ENCODE data around the gene MATCAP1. TPM values are rescaled to one million over a fixed set of nuclear protein-coding genes. Genes with fewer than 3 reads are reported as not detected.

Gene MATCAP1
- total and polyA plus RNA-seq, 2 of the 13 experiments (the other 11 are each of a cell fraction or from before 2014, with no cell fraction given), result 11.2 to 24.5 TPM

DNA sequence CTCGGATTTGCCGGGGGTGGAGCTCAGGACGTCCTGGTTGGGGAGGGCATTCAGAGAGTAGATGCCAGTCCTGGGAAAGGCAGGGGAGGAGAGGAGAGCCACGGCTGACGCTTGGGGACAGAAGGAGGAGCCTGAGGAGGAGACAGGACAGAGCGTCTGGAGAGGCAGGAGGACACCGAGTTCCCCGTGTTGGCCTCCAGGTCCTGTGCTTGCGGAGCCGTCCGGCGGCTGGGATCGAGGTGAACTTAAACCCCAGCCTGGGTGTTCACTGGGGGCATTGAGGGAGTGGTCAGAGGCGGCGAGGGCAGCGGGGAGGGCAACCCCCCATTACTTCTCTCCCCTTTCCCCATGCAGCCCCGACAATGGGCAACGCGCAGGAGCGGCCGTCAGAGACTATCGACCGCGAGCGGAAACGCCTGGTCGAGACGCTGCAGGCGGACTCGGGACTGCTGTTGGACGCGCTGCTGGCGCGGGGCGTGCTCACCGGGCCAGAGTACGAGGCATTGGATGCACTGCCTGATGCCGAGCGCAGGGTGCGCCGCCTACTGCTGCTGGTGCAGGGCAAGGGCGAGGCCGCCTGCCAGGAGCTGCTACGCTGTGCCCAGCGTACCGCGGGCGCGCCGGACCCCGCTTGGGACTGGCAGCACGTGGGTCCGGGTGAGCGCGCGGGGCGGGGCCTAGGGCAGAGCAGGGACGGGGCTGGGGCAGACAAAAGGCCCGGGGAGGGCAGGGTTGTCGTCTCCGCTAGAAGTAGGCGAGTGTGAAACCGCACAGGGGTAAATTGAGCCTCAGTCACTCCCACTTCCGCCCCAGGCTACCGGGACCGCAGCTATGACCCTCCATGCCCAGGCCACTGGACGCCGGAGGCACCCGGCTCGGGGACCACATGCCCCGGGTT, 9.7 kb downstream of the MATCAP1 start (continued):
- TF ChIP-seq ZIK1 (CRISPR knock-in tag; IDR thresholded peaks at IDR 0.05; ENCODE audit: borderline replicate concordance, low read depth) (peak; percentile 97), SALL1 (CRISPR knock-in tag; IDR thresholded peaks at IDR 0.05) (peak; percentile 96), DPF2 (CRISPR knock-in tag; IDR thresholded peaks at IDR 0.05; ENCODE audit: borderline replicate concordance, low read depth) (0 out of 2 replicates have a peak, but pooled peaks have one; percentile 57), RFX3 (CRISPR knock-in tag; IDR thresholded peaks at IDR 0.05) (0 out of 2 replicates have a peak, but pooled peaks have one; percentile 8), ZNF329 (CRISPR knock-in tag; IDR thresholded peaks at IDR 0.05; ENCODE audit: low read depth) (peak; percentile 86; the same call in 1 of the 2 replicates), DNMT3B (CRISPR knock-in tag; conservative IDR thresholded peaks at IDR 0.05) (0 out of 2 replicates have a peak, but pooled peaks have one; percentile 53), TAF15 (IDR thresholded peaks at IDR 0.05; ENCODE audit: low read depth, low read length, poor library complexity, severe bottlenecking) (peak; percentile 92)
- TF ChIP-seq, protein P1, sequence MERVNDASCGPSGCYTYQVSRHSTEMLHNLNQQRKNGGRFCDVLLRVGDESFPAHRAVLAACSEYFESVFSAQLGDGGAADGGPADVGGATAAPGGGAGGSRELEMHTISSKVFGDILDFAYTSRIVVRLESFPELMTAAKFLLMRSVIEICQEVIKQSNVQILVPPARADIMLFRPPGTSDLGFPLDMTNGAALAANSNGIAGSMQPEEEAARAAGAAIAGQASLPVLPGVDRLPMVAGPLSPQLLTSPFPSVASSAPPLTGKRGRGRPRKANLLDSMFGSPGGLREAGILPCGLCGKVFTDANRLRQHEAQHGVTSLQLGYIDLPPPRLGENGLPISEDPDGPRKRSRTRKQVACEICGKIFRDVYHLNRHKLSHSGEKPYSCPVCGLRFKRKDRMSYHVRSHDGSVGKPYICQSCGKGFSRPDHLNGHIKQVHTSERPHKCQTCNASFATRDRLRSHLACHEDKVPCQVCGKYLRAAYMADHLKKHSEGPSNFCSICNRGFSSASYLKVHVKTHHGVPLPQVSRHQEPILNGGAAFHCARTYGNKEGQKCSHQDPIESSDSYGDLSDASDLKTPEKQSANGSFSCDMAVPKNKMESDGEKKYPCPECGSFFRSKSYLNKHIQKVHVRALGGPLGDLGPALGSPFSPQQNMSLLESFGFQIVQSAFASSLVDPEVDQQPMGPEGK (CRISPR knock-in tag; IDR thresholded peaks at IDR 0.05), result 0 out of 2 replicates have a peak, but pooled peaks have one; percentile 36
- TF ChIP-seq, protein P2, sequence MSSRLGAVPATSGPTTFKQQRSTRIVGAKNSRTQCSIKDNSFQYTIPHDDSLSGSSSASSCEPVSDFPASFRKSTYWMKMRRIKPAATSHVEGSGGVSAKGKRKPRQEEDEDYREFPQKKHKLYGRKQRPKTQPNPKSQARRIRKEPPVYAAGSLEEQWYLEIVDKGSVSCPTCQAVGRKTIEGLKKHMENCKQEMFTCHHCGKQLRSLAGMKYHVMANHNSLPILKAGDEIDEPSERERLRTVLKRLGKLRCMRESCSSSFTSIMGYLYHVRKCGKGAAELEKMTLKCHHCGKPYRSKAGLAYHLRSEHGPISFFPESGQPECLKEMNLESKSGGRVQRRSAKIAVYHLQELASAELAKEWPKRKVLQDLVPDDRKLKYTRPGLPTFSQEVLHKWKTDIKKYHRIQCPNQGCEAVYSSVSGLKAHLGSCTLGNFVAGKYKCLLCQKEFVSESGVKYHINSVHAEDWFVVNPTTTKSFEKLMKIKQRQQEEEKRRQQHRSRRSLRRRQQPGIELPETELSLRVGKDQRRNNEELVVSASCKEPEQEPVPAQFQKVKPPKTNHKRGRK (CRISPR knock-in tag; IDR thresholded peaks at IDR 0.05), result peak; percentile 91; the same call in 1 of the 2 replicates
- TF ChIP-seq, protein P3, sequence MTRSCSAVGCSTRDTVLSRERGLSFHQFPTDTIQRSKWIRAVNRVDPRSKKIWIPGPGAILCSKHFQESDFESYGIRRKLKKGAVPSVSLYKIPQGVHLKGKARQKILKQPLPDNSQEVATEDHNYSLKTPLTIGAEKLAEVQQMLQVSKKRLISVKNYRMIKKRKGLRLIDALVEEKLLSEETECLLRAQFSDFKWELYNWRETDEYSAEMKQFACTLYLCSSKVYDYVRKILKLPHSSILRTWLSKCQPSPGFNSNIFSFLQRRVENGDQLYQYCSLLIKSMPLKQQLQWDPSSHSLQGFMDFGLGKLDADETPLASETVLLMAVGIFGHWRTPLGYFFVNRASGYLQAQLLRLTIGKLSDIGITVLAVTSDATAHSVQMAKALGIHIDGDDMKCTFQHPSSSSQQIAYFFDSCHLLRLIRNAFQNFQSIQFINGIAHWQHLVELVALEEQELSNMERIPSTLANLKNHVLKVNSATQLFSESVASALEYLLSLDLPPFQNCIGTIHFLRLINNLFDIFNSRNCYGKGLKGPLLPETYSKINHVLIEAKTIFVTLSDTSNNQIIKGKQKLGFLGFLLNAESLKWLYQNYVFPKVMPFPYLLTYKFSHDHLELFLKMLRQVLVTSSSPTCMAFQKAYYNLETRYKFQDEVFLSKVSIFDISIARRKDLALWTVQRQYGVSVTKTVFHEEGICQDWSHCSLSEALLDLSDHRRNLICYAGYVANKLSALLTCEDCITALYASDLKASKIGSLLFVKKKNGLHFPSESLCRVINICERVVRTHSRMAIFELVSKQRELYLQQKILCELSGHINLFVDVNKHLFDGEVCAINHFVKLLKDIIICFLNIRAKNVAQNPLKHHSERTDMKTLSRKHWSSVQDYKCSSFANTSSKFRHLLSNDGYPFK (CRISPR knock-in tag; IDR thresholded peaks at IDR 0.05; ENCODE audit: borderline replicate concordance), result no peak; the same call in 1 of the 2 replicates

All from HepG2 (cell line).